HepG2 (cell line): ENCODE results near the gene SOX13. TPM values are rescaled to one million over a fixed set of nuclear protein-coding genes. Genes with fewer than 3 reads are reported as not detected.
A peak's percentile ranks its signal among the peaks of the same experiment; 100 is the strongest.

ENCODE experiments used
- ATAC-seq: fragments of 200-7000 bp; cut with Tn5 transposase; 3 replicates; pipeline ENCODE4 v1.9.1; 2020; ENCODE audit warnings: mild to moderate bottlenecking, moderate library complexity
- BruUV-seq: library from RNA; stranded (reverse); fragments of 400-500 nt; replicated peaks from 2 replicates; lab custom pipeline; 2021; lab: Mats Ljungman, UMichigan
- CTCF ChIA-PET: fragments of 300-600 bp; formaldehyde crosslinking; extraction: SDS; loops from one replicate; lab custom pipeline; 2021; ENCODE audit warnings: low total read pairs, inconsistent platforms, low intra/inter-chr PET ratio; lab: Yijun Ruan, JAX
- POLR2A ChIA-PET: fragments of 350-600 bp; sonication (Branson Sonifier 250); formaldehyde crosslinking; loops from one replicate; lab custom pipeline; 2020; ENCODE audit warnings: antibody characterized with exemption, inconsistent platforms; lab: Yijun Ruan, JAX
- DNase-seq: peaks from one replicate; pipeline ENCODE4 v3.0.0-alpha.2; 2015; ENCODE audit warnings: low spot score
- FAIRE-seq: peaks from 3 replicates; lab custom pipeline; 2011; peaks lifted over from hg19 to GRCh38; lab: Jason Lieb, UNC
- H2AFZ ChIP-seq: one replicate; pipeline ENCODE4 v1.6.1; 2011; ENCODE audit warnings: low read length, inconsistent platforms
- H3K27ac ChIP-seq: fragments of 300-600 bp; 3 replicates; pipeline ENCODE4 v1.8.0; 2011; ENCODE audit warnings: mixed run types, mild to moderate bottlenecking, mixed read lengths, low read length, inconsistent platforms; ENCODE audit not compliant: insufficient read depth; ENCODE audit errors: extremely low read length
- H3K27me3 ChIP-seq, 2 experiments: fragments of 200-600 bp in 1 of 2; 2 replicates in 1 of 2; 3 replicates in 1 of 2; pipeline versions ENCODE4 v1.6.0 to v1.8.0; 2011; ENCODE audit warnings: low read length in 2 of 2, mild to moderate bottlenecking in 2 of 2, moderate library complexity in 2 of 2, inconsistent platforms in 1 of 2; ENCODE audit not compliant: insufficient read depth in 2 of 2, control insufficient read depth in 1 of 2
- H3K36me3 ChIP-seq, 2 experiments: fragments of 200-600 bp in 1 of 2; replicated peaks in 1 of 2; 2 replicates in 1 of 2; 3 replicates in 1 of 2; pipeline versions ENCODE4 v1.5.1 to v1.8.0; 2011; ENCODE audit warnings: low read length in 2 of 2, inconsistent platforms in 1 of 2; ENCODE audit not compliant: insufficient read depth in 2 of 2, control insufficient read depth in 1 of 2
- H3K4me1 ChIP-seq: 2 replicates; pipeline ENCODE4 v1.5.1; 2012; ENCODE audit warnings: low read length, inconsistent platforms; ENCODE audit not compliant: insufficient read depth
- H3K4me2 ChIP-seq: 2 replicates; pipeline ENCODE4 v1.6.0; 2011; ENCODE audit warnings: low read depth, low read length, inconsistent platforms
- H3K4me3 ChIP-seq, 3 experiments: fragments of 200-600 bp in 1 of 3; sonication (generic), shearing (Covaris generic) in 1 of 3; replicated peaks in 1 of 3; 2 replicates each; pipeline ENCODE4 v1.5.1; 2011 to 2016; ENCODE audit warnings: low read length in 3 of 3, inconsistent platforms in 2 of 3, low read depth in 2 of 3, mild to moderate bottlenecking in 2 of 3, control low read depth in 1 of 3, mixed read lengths in 1 of 3; ENCODE audit not compliant: insufficient read depth in 1 of 3
- H3K79me2 ChIP-seq: one replicate; pipeline ENCODE4 v1.6.1; 2011; ENCODE audit warnings: low read length, inconsistent platforms; ENCODE audit not compliant: insufficient read depth
- H3K9ac ChIP-seq: 2 replicates; pipeline ENCODE4 v1.6.0; 2011; ENCODE audit warnings: mild to moderate bottlenecking, low read depth, low read length, inconsistent platforms; ENCODE audit not compliant: insufficient read depth
- H3K9me3 ChIP-seq: 2 replicates; pipeline ENCODE4 v1.5.1; 2012; ENCODE audit warnings: mild to moderate bottlenecking, low read length
- H4K20me1 ChIP-seq: 2 replicates; pipeline ENCODE4 v1.6.0; 2011; ENCODE audit warnings: inconsistent platforms, mild to moderate bottlenecking, low read length, moderate library complexity; ENCODE audit not compliant: insufficient read depth
- EHMT2 ChIP-seq: fragments of 200-600 bp; sonication (generic); IDR thresholded peaks from 2 replicates; pipeline ENCODE4 v1.7.0; 2017; ENCODE audit warnings: antibody characterized with exemption, low read depth, low read length, borderline replicate concordance
- KDM2A ChIP-seq: sonication (generic); formaldehyde crosslinking; IDR thresholded peaks from 2 replicates; pipeline ENCODE4 v1.4.0; 2020; ENCODE audit warnings: low read depth, missing genetic modification reagents, borderline replicate concordance
- RFX1 ChIP-seq: fragments of 450-650 bp; IDR thresholded peaks from 2 replicates; pipeline ENCODE4 v1.6.1; 2017
- RFX3 ChIP-seq: IDR thresholded peaks from 2 replicates; pipeline ENCODE4 v1.6.1; 2016; ENCODE audit warnings: missing biosample characterization, missing genetic modification reagents
- ZKSCAN5 ChIP-seq: sonication (generic); formaldehyde crosslinking; IDR thresholded peaks from 2 replicates; pipeline ENCODE4 v1.5.1; 2020; ENCODE audit warnings: mild to moderate bottlenecking, missing genetic modification reagents
- ZNF12 ChIP-seq: sonication (generic); formaldehyde crosslinking; IDR thresholded peaks from 2 replicates; pipeline ENCODE4 v1.5.0; 2020; ENCODE audit warnings: missing genetic modification reagents
- ZNF20 ChIP-seq: sonication (generic); formaldehyde crosslinking; IDR thresholded peaks from 2 replicates; pipeline ENCODE4 v1.4.0; 2020; ENCODE audit warnings: mild to moderate bottlenecking, moderate library complexity, missing genetic modification reagents
- WGBS: methylation state at CpG from one replicate; pipeline ENCODE4 v1.1.6; 2017; ENCODE audit warnings: low lambda C conversion rate; 5-methylcytosine and 5-hydroxymethylcytosine counted together
- in situ Hi-C: cut with HindIII; loops from 2 replicates; pipeline ENCODE4 v1.10.0; 2017; ENCODE audit warnings: low pct_unique_long_range_greater_than_20kb; ENCODE audit not compliant: extremely low pct_ligation_motif_present
- intact Hi-C: fragments of 100-400 bp; cut with micrococcal nuclease; formaldehyde crosslinking; loops from one replicate; pipeline ENCODE4 v1.10.0; 2022; ENCODE audit not compliant: unreplicated experiment
- polyA plus RNA-seq, 8 experiments: library from polyadenylated mRNA; depleted of rRNA in 3 of 8; stranded (reverse) in 7 of 8; unstranded in 1 of 8; fragments of >200 nt; fragmentation: Illumina TruSeq in 4 of 8; extraction: Trizol in 4 of 8; gene quantifications; 2 replicates each; pipeline versions ENCODE4 v1.2.1 to v1.2.3, GENCODE V29; 2011 to 2016; ENCODE audit warnings: low read depth in 4 of 8, missing spikeins in 1 of 8, mixed read lengths in 1 of 8; ENCODE audit not compliant: insufficient read depth in 1 of 8
- total RNA-seq, 5 experiments: library from RNA; depleted of rRNA; stranded (reverse); fragments of >200 nt; fragmentation: Illumina TruSeq; extraction: Trizol; gene quantifications; 2 replicates each; pipeline ENCODE4 v1.2.3, GENCODE V29; 2016; ENCODE audit warnings: low read depth in 1 of 5

The SOX13 gene
- total and polyA plus RNA-seq, 2 of the 13 experiments (the other 11 are each of a cell fraction or from before 2014, with no cell fraction given), result 13.3 to 15.8 TPM

DNA sequence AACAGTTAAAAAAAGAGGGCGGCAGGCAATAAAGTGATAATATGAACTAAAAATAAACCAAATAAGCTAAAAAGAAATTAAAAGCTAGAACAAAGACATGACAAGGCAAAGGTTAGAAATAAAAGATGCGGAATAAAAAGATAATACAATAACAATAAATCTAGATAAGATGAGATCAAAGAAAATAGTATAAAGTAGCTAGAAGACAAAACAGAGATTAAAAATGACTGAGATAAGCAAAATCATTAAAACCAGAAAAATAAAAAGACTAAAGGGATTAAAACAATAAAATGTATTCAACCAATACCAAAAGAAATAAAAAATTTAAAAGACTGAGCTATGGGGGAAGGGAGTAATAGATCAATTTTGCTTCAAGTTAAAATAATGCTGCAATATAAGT, 10.8 kb upstream of the SOX13 start:
- no TSS peak for BruUV-seq
- Histone ChIP-seq H2AFZ (no peak overlapping the region), H3K36me3 (no peaks in the 10 kb centered on the region), H3K79me2 (no peaks in the 10 kb centered on the region), H3K4me2 (no peak overlapping the region), H3K9me3 (no peaks in the 10 kb centered on the region), H4K20me1 (no peaks in the 10 kb centered on the region), H3K9ac (no peak overlapping the region), H3K27me3 (peaks cover 0 to 12% of the 10 kb centered on the region in 2 experiments; a peak in 2 of 5 replicates), H3K27ac (no peak overlapping the region), H3K4me3 (no peak overlapping the region), H3K4me1 (peaks cover 9% of the 10 kb centered on the region)
- DNase-seq, result no peak
- ChIA-PET POLR2A (no interaction called here), CTCF (no interaction called here)
- intact Hi-C loops, result no loop called here
- in situ Hi-C loops, result no loop called here
- ATAC-seq, result no peak
- FAIRE-seq, result no peak
- TF ChIP-seq KDM2A (no peak), EHMT2 (no peak)
- 72% methylated on average over 2 of the region's 2 CpGs for WGBS

- no peak overlapping the region for H2AFZ ChIP-seq
- H3K27me3 ChIP-seq, result peaks cover 0 to 14% of the 10 kb centered on the region in 2 experiments; a peak in 2 of 5 replicates
- intact Hi-C loops, result no loop called here
- H3K9ac ChIP-seq, result no peak overlapping the region
- BruUV-seq, result no TSS peak
- peak overlapping the region in 1 of 3 experiments; percentile 28; a peak in 1 of 6 replicates for H3K4me3 ChIP-seq
- ChIA-PET POLR2A (interaction anchor here (0.8 kb wide), 1 partner anchor 14 kb away, joined by 3 read pairs; no protein-coding TSS in a partner anchor), CTCF (no interaction called here)
- H3K4me2 ChIP-seq, result peak overlapping the region; percentile 51
- ATAC-seq, result peak; percentile 39; the same call in 1 of the 3 replicates
- no peaks in the 10 kb centered on the region for H3K79me2 ChIP-seq
- FAIRE-seq, result no peak
- H3K4me1 ChIP-seq, result peaks cover 9% of the 10 kb centered on the region
- no peaks in the 10 kb centered on the region for H3K9me3 ChIP-seq
- WGBS, result 59% methylated on average over 8 of the region's 8 CpGs
- no peak overlapping the region for H3K27ac ChIP-seq
- DNase-seq, result no peak
- in situ Hi-C loops, result no loop called here
- no peaks in the 10 kb centered on the region for H3K36me3 ChIP-seq
- TF ChIP-seq RFX3 (peak; percentile 51; the same call in 1 of the 2 replicates), ZNF20 (CRISPR knock-in tag) (no peak), RFX1 (peak; percentile 32), ZNF12 (CRISPR knock-in tag) (no peak), ZKSCAN5 (CRISPR knock-in tag) (0 out of 2 replicates have a peak, but pooled peaks have one; percentile 28)
- H4K20me1 ChIP-seq, result no peaks in the 10 kb centered on the region
These were observed 7.5 kb upstream of the SOX13 start for GRCh38 chr1:204065174-204065985.
